GM12874 (cell line): Measurements from ENCODE around the gene LTBP4.

ENCODE experiments used
- CTCF ChIP-seq: IDR thresholded peaks from 2 replicates; pipeline ENCODE4 v1.5.1; 2011; ENCODE audit warnings: low read depth, mild to moderate bottlenecking, control low read depth, low read length, moderate library complexity; ENCODE audit not compliant: insufficient read depth

The LTBP4 gene

GRCh38 chr19:40601134-40601974 is at the start of gene LTBP4:
LTBP4 (plus strand) TSS chr19:40601369; CDS start chr19:40601388, 19 bp downstream.
- TF ChIP-seq CTCF: peak; percentile 42

- TF ChIP-seq CTCF: no peak
Measured at GRCh38 chr19:40552848-40553247, 48.3 kb upstream of the LTBP4 start.

- no peak for TF ChIP-seq CTCF
Measured at GRCh38 chr19:40553885-40554857, 47.0 kb upstream of the LTBP4 start.

GRCh38 chr19:40555978-40556689 is 45.0 kb upstream of the LTBP4 start:
- no peak for TF ChIP-seq CTCF

- no peak for TF ChIP-seq CTCF
Measured at GRCh38 chr19:40556953-40557530, 44.1 kb upstream of the LTBP4 start.

- TF ChIP-seq CTCF: no peak
Measured at GRCh38 chr19:40559394-40559793, 41.8 kb upstream of the LTBP4 start.
